Stimulated activated naive B cell treated with anti-CD40 and anti-IgM and Interleukin-4, amounts not matched to agents 10 μg/mL and 1 μg/mL and 100 μg/mL, for 72 hours (primary cell): Measurements from ENCODE around the gene SYTL4.

Experiments used
- ATAC-seq, 2 donors: fragments of 150-1000 bp; cut with Tn5 transposase; replicated peaks; 2 replicates each; pipeline ENCODE4 v1.10.0; 2021; ENCODE audit warnings: moderate library complexity in 1 of 2
- DNase-seq: peaks from one replicate; pipeline ENCODE4 v3.0.0; 2021
- H3K27ac Mint-ChIP-seq: one replicate; pipeline ENCODE4 v1.8.0; 2022; ENCODE audit warnings: mild to moderate bottlenecking, mixed read lengths
- H3K27me3 Mint-ChIP-seq, 2 donors: one replicate each; pipeline ENCODE4 v1.8.0; 2022; ENCODE audit warnings: mixed read lengths in 2 of 2
- H3K36me3 Mint-ChIP-seq, 2 donors: one replicate each; pipeline ENCODE4 v1.8.0; 2022; ENCODE audit warnings: mixed read lengths in 2 of 2, mild to moderate bottlenecking in 1 of 2
- H3K4me1 Mint-ChIP-seq, 2 donors: one replicate each; pipeline ENCODE4 v1.8.0; 2022; ENCODE audit warnings: mixed read lengths in 2 of 2, mild to moderate bottlenecking in 1 of 2
- H3K4me3 Mint-ChIP-seq, 2 donors: one replicate each; pipeline ENCODE4 v1.8.0; 2022; ENCODE audit warnings: mild to moderate bottlenecking in 2 of 2, mixed read lengths in 2 of 2, moderate library complexity in 1 of 2
- H3K9me3 Mint-ChIP-seq, 2 donors: one replicate each; pipeline ENCODE4 v1.8.0; 2022; ENCODE audit warnings: mixed read lengths in 2 of 2, mild to moderate bottlenecking in 1 of 2

SYTL4 gene

DNA sequence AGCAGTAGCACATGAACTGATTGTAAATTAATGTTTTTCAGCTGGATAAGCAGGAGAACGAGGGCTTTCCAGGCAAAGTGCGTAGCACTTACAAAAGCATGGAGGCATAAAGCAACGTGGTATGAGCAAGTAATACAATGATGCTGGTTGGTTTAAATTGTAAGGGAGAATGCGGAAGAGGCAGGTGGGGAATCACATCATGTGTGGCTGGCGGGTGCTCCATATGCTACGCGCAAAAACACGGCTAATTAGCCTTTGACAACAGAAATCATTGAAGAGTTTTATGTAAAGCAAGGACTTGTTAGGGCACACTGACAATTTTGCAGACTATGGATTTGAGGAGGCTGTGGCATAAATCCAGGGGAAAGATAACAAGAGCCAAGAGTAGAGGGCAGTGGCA, 14.6 kb downstream of the SYTL4 start:
- H3K27ac Mint-ChIP-seq = no peak overlapping the region
- no peaks in the 10 kb centered on the region for H3K27me3 Mint-ChIP-seq
- no peak for ATAC-seq
- no peaks in the 10 kb centered on the region for H3K4me1 Mint-ChIP-seq
- H3K4me3 Mint-ChIP-seq = no peak overlapping the region
- no peaks in the 10 kb centered on the region for H3K9me3 Mint-ChIP-seq
- no peak for DNase-seq
- H3K36me3 Mint-ChIP-seq = no peaks in the 10 kb centered on the region

DNA sequence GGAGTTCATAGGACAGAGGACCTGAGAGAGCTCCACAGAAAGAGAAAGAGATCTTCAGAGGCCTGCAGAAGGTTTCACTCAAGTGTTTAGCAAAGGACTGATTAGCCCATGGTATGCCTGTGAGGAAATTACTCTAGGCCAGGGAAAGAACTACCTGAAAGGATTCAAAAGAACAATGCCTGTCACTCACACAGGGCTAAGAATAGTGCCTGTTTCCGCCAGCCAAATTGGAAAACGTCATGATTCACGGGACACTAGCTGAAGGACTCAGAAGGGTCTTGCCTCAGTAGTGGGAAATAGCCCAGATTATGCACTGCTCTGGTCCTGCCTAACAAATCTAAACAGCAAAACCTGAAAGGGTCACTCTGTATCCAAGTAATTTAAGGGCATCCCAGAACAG, 21.1 kb downstream of the SYTL4 start:
- no peak for ATAC-seq

DNA sequence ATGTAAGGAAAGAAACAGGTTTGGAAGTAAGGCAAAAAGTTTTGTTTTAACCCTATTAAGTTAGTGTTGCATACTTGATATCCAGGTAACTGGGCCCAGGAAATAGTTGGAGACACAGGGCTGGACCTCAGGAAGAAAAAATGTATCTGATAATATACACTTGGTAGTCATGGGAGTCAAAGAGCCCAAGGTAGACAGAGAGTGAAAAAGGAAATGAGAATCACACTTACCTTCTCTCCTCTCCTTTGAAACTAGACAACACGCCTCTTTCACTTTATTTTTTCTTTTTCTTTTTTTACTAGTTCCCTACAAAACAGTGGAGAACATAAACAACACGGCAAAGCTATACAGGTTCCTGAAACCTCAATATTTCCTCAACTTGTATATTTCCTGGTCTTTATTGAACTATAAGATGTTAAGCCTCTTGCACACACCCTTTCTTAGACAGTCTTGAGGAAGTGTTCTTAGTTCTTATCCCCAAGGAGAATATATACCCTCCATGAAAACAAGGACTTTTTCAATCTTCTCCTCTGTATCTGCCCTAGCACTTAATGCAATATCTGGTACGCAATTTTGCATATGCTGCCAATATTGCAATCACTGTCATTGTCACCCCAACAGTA, 27.2 kb downstream of the SYTL4 start:
- Mint-ChIP-seq H3K27ac (no peak overlapping the region), H3K4me1 (peaks cover 5 to 8% of the 10 kb centered on the region in 2 donors), H3K4me3 (no peak overlapping the region), H3K36me3 (no peaks in the 10 kb centered on the region), H3K27me3 (peaks cover 6 to 24% of the 10 kb centered on the region in 2 donors), H3K9me3 (no peaks in the 10 kb centered on the region)
- no peak for ATAC-seq
- no peak for DNase-seq

More for the DNA sequence above, 21.1 kb downstream of the SYTL4 start:
- H3K27me3 Mint-ChIP-seq = peaks cover 4 to 12% of the 10 kb centered on the region in 2 donors
- H3K36me3 Mint-ChIP-seq = no peaks in the 10 kb centered on the region
- no peak overlapping the region for H3K4me3 Mint-ChIP-seq
- H3K9me3 Mint-ChIP-seq = no peaks in the 10 kb centered on the region
- no peak for DNase-seq
- H3K4me1 Mint-ChIP-seq = no peaks in the 10 kb centered on the region
- no peak overlapping the region for H3K27ac Mint-ChIP-seq

DNA sequence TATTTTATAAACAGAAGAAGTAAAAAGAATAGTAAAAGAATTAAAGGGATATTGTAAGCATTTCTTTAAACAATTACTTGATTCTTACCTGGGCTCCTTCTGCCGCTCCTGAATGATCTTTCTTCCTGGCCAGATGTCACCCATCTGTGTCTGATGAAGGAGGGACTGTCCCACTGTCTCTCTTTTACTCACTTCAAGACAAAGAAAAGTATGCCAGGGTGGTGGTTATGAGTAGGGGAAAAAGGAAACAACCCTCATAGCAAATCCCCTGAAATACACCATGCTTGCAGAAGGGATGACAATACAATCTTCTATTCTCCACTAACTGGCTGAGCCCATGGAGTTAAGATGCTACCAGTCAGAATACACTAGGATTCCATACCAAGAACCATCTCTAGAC, 31.1 kb downstream of the SYTL4 start:
- H3K27me3 Mint-ChIP-seq = peaks cover 2 to 13% of the 10 kb centered on the region in 2 donors
- peak; percentile 93 to 99 for ATAC-seq
- peaks cover 5 to 8% of the 10 kb centered on the region in 2 donors for H3K4me1 Mint-ChIP-seq
- H3K9me3 Mint-ChIP-seq = no peaks in the 10 kb centered on the region
- no peak overlapping the region for H3K27ac Mint-ChIP-seq
- no peak overlapping the region for H3K4me3 Mint-ChIP-seq
- no peak for DNase-seq
- no peaks in the 10 kb centered on the region for H3K36me3 Mint-ChIP-seq

DNA sequence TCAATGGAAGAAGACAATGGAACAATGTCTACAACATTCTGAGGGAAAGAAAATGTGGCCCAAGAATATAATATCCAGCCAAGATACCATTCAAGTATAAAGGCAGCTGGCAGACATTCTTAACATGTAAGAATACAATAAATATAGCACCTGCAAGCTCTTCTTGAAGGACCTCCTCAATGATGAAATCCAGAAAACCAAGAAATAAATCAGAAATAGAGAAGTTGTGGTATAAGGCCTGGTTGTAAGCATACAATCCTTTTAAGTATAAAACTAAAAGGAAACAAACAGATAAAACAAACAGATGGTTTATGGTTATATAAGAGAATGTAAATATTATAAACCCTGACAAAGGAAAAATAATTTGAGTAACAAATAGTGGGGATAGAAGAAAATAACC, 33.4 kb downstream of the SYTL4 start:
- peaks cover 0 to 16% of the 10 kb centered on the region in 2 donors for H3K27me3 Mint-ChIP-seq
- H3K27ac Mint-ChIP-seq = no peak overlapping the region

DNA sequence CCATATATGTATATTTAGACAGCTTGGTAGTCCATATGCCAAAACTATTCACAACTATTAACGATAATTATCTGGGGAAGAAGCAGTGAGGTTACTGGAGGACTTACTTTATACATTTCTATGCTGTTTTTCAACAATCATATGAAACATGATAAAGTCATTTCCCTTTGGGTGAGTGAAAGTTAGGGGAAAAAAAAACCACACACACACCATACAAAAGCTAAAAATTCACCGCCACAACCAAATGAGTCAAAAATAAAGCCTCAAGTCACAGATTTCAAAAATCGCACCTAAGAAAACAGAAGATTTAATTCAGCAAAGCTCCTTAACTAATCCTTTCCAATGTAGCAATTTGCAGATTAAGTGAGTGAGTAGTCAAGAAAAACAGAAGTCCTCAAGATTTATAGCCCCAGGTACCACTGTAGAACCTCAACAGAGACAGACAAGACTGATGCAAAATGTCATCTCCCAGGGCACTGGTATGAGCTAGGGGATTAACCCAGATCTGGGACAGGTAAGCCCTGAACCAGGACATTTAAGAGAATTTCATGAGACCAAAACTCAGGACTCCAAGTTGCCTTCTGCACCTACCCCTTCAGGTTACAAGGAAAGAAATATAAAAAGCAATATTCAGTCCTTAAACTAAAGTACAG, 35.1 kb downstream of the SYTL4 start:
- Mint-ChIP-seq H3K4me3 (no peak overlapping the region), H3K9me3 (no peaks in the 10 kb centered on the region), H3K27me3 (peaks cover 0 to 25% of the 10 kb centered on the region in 2 donors), H3K36me3 (no peaks in the 10 kb centered on the region), H3K4me1 (peaks cover 0 to 2% of the 10 kb centered on the region in 2 donors), H3K27ac (no peak overlapping the region)
- ATAC-seq (no peak), DNase-seq (no peak)

More for the DNA sequence above, 33.4 kb downstream of the SYTL4 start:
- Mint-ChIP-seq H3K36me3 (no peaks in the 10 kb centered on the region), H3K4me3 (no peak overlapping the region), H3K9me3 (no peaks in the 10 kb centered on the region), H3K4me1 (peaks cover 0 to 2% of the 10 kb centered on the region in 2 donors)
- ATAC-seq = no peak
- DNase-seq = no peak

DNA sequence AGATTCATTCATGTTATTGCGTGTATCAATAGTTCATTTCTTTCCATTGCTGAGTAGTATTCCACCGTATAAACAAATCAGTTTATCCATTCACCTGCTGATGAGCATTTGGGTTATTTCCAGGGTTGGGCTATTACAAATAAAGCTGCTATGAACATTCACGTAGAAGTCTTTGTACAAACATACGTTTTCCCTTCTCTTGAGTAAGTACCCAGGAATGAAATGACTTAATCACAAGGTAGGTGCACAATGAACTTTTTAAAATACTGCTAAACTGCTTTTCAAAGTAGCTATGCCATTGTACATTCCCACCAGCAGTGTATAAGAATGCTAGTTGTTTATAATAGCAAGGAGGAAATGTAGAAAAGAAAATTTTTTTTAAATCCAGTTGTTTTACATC, 35.9 kb downstream of the SYTL4 start:
- H3K9me3 Mint-ChIP-seq = no peaks in the 10 kb centered on the region
- ATAC-seq (no peak), DNase-seq (no peak)
- peaks cover 0 to 20% of the 10 kb centered on the region in 2 donors for H3K27me3 Mint-ChIP-seq
- H3K4me3 Mint-ChIP-seq = no peak overlapping the region
- H3K4me1 Mint-ChIP-seq = no peaks in the 10 kb centered on the region
- no peaks in the 10 kb centered on the region for H3K36me3 Mint-ChIP-seq
- no peak overlapping the region for H3K27ac Mint-ChIP-seq

DNA sequence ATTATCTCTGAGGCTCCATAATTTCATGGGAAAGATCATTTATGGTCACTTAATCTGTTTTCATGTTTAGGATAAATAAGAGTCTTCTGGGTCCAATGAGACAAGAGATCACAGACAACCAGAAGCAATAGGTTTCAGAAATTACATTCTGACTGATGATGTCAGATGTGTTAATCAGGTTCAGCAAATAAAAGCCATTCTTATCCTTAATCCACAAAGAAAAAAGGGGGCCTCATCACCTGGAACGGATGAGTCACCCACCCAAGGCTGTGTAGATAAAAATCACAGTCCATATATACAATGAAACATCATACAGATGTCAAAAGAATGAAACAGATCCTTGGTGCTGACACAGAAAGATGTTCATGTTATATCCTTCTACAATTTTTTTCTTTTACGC, 36.6 kb downstream of the SYTL4 start:
- no peak for DNase-seq
- H3K9me3 Mint-ChIP-seq = no peaks in the 10 kb centered on the region
- peaks cover 0 to 18% of the 10 kb centered on the region in 2 donors for H3K27me3 Mint-ChIP-seq
- H3K4me1 Mint-ChIP-seq = no peaks in the 10 kb centered on the region
- no peak overlapping the region for H3K27ac Mint-ChIP-seq
- no peak overlapping the region for H3K4me3 Mint-ChIP-seq
- no peak for ATAC-seq
- H3K36me3 Mint-ChIP-seq = no peaks in the 10 kb centered on the region

DNA sequence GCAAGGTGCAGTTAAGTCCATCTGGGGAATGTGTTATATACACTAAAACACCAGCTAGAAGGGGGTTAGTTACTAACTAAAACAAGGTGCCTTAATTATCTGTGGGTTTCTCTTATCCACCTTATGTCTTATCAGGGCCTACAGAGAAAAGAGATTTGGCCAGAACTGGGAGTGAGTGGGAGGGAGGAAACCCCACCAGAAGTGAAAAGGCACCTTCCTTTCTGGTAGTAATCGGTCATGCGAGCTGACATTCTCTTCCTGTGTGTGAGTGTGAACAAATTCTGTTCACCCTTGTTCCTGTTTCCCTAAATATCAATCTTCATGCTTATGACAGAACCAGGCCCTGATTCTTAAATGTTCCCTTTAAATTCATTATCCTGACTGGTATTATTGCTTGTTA, 44.4 kb downstream of the SYTL4 start:
- peak overlapping the region in 1 of 2 donors; percentile 27 for H3K4me3 Mint-ChIP-seq
- ATAC-seq (peak; percentile 78 to 87), DNase-seq (peak; percentile 21)

DNA sequence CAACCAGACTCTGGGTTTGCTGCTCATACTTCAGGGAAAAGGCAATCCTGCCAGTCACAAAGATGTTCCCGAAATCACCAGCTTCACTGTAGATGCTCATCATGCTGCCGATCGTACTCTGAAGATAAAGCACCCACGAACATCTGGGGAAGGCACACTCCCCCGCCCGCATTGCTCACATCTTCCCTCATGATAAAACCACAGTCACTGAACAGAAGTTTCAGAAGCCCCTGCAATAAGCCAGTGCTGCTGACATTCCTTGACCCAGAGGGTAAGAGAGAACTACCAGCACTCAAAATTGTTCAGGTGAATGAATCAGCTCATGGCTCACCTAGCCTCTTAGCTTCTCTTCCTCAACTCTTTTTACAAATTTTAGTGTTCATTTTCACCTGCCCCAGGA, 44.8 kb downstream of the SYTL4 start:
- Mint-ChIP-seq H3K36me3 (no peaks in the 10 kb centered on the region), H3K27ac (peak overlapping the region; percentile 44), H3K4me1 (peaks cover 23 to 26% of the 10 kb centered on the region in 2 donors), H3K9me3 (no peaks in the 10 kb centered on the region), H3K4me3 (peak overlapping the region in 1 of 2 donors; percentile 27), H3K27me3 (no peaks in the 10 kb centered on the region)
- DNase-seq = no peak
- peak; percentile 67 to 68 for ATAC-seq

More for the DNA sequence above, 44.4 kb downstream of the SYTL4 start:
- Mint-ChIP-seq H3K36me3 (no peaks in the 10 kb centered on the region), H3K27ac (peak overlapping the region; percentile 44), H3K9me3 (no peaks in the 10 kb centered on the region), H3K4me1 (peaks cover 23 to 26% of the 10 kb centered on the region in 2 donors), H3K27me3 (peaks cover 0 to 1% of the 10 kb centered on the region in 2 donors)

DNA sequence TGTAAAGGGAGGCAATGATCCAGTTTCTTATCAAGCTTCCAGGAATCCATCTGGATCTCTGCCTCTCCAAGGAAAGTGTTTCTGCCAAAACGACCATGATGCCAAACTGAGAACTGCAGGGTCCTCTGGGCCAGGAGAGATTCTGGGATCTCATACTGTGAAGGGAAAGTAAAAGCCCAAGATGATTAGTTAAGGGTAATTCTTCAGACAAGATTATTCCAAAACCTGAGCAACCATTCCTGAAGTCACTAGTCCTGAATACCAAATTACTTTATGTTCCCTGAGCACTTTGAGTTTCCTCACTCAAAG, 46.0 kb downstream of the SYTL4 start:
- no peak overlapping the region for H3K4me3 Mint-ChIP-seq
- peaks cover 23 to 26% of the 10 kb centered on the region in 2 donors for H3K4me1 Mint-ChIP-seq
- DNase-seq (no peak), ATAC-seq (no peak)
- H3K36me3 Mint-ChIP-seq = no peaks in the 10 kb centered on the region
- H3K27ac Mint-ChIP-seq = no peak overlapping the region
- H3K27me3 Mint-ChIP-seq = no peaks in the 10 kb centered on the region
- H3K9me3 Mint-ChIP-seq = no peaks in the 10 kb centered on the region

DNA sequence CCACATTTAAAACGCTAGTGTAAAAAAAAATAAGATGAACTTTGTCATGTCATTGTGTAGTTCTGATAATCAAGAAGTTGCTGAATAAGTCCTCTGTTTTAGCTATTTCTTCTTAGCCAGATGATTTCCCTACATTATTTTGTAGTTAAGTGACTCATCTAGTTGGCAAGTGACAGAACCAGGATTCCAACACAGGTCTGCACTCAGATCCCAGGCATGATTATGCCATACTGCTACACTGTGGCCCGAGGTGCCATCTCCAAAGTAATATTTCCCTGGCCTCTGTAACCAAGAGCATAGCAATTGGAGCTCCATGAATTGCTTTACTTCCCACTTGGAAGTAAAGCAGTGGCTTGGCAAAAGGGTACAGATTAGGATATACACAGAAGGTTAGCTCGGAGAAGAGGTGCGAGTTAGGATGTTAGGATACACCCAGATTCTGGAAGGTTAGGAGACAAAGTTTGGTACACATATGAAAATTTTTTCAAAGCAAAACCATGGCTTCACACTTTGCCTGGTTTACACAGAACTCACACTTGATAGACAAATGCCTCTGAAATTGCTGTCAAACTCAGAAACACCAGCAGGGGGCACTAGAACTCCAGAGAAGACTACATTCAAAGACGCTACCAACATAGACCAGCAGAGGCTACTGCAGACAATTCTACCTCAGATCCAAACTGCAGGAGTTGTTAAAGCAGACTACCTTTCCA, 46.5 kb downstream of the SYTL4 start:
- DNase-seq (peak; percentile 64), ATAC-seq (peak; percentile 75 to 79)
- Mint-ChIP-seq H3K4me1 (peaks cover 26 to 27% of the 10 kb centered on the region in 2 donors), H3K27me3 (no peaks in the 10 kb centered on the region), H3K4me3 (no peak overlapping the region), H3K9me3 (no peaks in the 10 kb centered on the region), H3K36me3 (no peaks in the 10 kb centered on the region), H3K27ac (no peak overlapping the region)

DNA sequence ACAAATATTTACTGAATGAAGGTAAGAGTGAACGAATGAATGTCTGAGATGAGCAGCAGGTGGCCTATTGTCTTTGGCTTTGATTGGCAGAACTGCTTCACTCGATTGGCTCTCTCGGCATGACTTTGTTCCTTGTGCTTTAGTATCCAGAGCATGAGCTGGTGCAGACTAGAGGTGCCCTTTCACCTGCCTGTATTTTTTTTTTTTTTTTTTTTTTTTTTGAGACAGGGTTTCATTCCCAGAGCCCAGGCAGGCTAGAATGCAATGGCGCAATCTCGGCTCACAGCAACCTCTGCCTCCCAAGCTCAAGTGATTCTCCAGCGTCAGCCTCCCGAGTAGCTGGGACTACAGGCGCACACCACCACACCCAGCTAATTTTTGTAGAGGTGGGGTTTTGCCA, 49.0 kb downstream of the SYTL4 start:
- no peak for DNase-seq
- H3K9me3 Mint-ChIP-seq = no peaks in the 10 kb centered on the region
- no peaks in the 10 kb centered on the region for H3K36me3 Mint-ChIP-seq
- peaks cover 24 to 25% of the 10 kb centered on the region in 2 donors for H3K4me1 Mint-ChIP-seq
- H3K4me3 Mint-ChIP-seq = no peak overlapping the region
- no peak overlapping the region for H3K27ac Mint-ChIP-seq
- H3K27me3 Mint-ChIP-seq = peaks cover 0 to 4% of the 10 kb centered on the region in 2 donors
- ATAC-seq = no peak

DNA sequence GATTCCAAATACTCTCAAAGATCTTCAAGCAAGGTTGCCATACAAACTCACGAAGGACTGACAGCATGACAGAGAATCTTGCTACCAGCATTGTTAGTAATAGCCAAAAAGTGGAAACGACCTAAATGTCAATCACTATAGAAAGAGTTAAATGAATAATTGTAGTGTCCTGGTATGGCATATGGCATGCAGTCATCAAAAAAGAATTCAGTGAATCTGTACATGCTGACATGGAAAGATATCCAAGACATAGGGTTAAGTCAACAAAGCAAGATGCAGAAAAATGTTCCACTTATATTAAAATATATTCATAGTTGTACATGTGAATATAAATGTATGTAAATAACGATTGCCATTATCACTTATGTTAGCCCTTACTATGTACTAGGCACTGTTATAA, 50.3 kb downstream of the SYTL4 start:
- no peak for DNase-seq
- no peak for ATAC-seq
- no peaks in the 10 kb centered on the region for H3K9me3 Mint-ChIP-seq
- H3K4me1 Mint-ChIP-seq = peaks cover 10 to 14% of the 10 kb centered on the region in 2 donors
- H3K27ac Mint-ChIP-seq = no peak overlapping the region
- H3K27me3 Mint-ChIP-seq = peaks cover 4 to 8% of the 10 kb centered on the region in 2 donors
- H3K4me3 Mint-ChIP-seq = no peak overlapping the region
- no peaks in the 10 kb centered on the region for H3K36me3 Mint-ChIP-seq

DNA sequence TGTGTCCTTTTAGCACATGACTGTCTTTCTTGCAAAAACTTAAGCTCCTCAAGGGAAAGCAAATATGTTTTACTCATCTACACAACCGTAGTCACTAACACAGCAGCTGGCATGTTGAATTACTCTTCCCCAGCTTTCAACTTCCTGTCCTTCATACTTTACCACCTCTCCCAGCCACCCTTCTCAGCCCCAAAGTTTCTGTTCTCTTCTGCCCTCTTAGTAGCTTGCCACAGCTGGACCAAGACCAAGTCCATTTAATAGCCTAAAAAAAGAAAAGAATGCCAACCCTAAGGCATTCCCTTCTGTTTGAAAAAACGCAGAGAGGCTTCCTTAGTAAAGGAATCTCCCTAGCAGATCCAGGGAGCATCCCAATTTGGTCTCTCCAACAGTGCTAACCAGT, 51.2 kb downstream of the SYTL4 start:
- no peak for DNase-seq
- Mint-ChIP-seq H3K9me3 (no peaks in the 10 kb centered on the region), H3K4me1 (peaks cover 2 to 9% of the 10 kb centered on the region in 2 donors), H3K36me3 (no peaks in the 10 kb centered on the region), H3K4me3 (no peak overlapping the region), H3K27ac (no peak overlapping the region), H3K27me3 (peaks cover 4 to 8% of the 10 kb centered on the region in 2 donors)
- peak in 1 of 2 donors; percentile 22 for ATAC-seq
